CD4-positive, alpha-beta T cell treated with Interleukin-6 at 100 ng/mL for 8 hours (primary cell): ENCODE measurements around the gene C19orf81.

Experiments used
- DNase-seq: peaks from one replicate; pipeline ENCODE4 v3.0.0-alpha.2; 2020; ENCODE audit warnings: mixed read lengths, low spot score

Gene C19orf81

DNA sequence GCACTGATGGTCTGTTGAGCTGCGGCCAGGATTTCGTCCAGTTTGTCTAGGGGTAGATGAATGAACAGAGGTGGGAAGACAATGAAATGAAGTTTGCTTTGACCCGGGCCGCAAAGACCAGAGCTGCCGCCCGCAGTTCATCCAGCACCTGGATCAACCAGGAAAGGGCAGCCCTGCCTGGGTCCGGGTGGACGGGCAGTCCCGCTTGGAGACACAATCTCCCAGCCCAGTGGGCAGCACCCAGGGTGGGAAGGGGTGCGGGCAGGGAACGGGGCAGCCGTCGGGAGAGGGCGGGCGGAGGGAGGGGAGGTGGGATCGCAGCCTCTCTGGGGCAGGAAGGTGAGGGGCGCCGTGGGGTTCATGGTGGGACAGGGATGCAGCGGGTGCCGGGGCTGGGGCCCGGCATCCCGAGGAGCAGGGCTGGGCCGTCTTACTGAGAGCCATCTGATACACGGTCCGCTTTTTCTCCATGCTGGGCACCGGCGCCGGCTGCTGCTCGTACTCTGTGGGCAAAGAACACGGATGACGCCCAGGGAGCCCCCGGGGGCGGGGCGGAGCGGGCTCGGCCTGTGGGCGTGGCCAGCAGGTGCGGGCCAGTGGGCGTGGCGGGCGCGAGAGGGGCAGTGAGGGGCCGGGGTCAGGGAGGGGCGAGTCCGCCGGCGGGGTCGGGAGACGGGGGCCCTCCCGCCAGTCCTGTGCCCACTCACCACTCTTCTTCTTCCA, 37.2 kb downstream of the C19orf81 start:
- no peak for DNase-seq

GRCh38 chr19:50688766-50689165, 39.5 kb downstream of the C19orf81 start:
- DNase-seq, result no peak

- no peak for DNase-seq
Observed at GRCh38 chr19:50690439-50690838, 41.2 kb downstream of the C19orf81 start.

- DNase-seq, result no peak
Observed at GRCh38 chr19:50693064-50693975, 44.1 kb downstream of the C19orf81 start.

- no peak for DNase-seq
Observed at GRCh38 chr19:50694815-50695145, 45.5 kb downstream of the C19orf81 start.

DNA sequence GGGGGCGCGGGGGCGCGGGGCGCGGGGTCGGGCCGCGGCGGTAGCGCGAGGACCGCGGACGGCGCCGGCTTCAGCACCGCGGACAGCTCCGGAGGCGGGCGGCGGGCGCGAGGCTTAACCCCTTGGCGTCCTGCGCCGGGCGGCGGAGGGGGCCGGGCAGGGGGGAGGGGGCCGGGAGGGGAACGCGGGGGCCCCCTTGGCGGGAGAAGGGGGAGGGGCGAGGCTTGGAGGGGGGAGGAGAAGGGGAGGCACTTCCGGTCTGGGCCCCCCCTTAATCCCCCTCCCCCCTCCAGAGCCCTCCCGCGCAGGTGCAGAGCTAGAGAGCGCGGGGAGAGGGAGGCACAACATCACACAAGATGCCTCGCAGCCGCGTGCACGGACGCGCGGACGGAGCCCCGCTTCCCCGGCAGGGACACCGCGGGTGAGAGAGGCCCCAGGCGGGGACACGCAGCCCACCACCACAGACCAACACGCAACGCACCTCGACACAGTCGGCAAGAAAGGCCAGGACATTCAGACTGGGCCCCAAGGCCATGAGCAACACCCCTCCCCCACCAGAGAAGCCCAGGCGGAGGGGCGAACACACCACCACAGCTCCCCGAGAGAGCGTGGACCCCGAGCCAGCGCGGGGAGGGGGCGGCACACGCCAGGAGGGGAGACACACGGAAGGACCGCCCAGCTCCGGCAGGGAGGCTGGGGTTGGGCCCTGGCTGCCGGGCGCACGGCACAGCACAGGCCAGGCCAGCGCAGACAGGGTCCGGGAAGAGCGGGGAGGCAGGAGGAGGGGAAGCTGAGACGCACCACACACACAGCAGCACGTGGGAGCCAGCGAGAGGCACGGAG, 46.2 kb downstream of the C19orf81 start:
- DNase-seq, result no peak

- DNase-seq, result no peak
Observed at GRCh38 chr19:50696094-50696483, 46.8 kb downstream of the C19orf81 start.

DNA sequence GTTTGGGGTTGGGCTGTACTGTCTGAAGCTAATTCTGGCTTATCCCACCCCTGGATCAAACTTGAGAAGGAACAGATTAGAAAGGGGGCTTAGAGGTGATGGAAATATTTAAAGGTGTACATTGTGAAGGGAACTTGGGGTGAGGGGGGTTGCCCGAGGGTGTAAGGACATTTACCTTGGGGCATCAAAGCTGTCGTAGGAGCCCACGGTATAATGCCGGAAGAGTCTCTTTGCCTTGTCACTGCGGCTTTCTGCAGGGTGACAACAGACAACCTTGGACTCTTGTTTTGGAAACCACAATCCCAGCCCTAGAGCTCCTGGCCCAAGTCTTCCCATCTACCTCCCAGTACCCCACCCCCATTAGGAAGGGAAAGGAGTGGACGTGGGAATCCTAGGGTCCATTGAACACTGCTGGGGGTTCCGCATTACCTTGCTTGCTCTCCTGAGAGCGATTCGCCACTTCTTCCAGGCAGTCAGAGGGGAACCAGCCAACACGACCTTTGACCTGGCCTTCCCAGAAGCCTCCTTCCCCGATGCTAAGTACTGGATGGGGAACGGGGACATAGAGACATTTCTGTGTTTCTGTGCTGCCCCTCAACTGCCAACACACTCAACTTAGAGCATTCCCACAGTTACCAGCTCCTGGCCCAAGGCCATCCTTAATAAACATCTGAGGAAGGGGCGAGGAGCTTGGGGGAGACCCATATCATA, 48.3 kb downstream of the C19orf81 start:
- no peak for DNase-seq

DNA sequence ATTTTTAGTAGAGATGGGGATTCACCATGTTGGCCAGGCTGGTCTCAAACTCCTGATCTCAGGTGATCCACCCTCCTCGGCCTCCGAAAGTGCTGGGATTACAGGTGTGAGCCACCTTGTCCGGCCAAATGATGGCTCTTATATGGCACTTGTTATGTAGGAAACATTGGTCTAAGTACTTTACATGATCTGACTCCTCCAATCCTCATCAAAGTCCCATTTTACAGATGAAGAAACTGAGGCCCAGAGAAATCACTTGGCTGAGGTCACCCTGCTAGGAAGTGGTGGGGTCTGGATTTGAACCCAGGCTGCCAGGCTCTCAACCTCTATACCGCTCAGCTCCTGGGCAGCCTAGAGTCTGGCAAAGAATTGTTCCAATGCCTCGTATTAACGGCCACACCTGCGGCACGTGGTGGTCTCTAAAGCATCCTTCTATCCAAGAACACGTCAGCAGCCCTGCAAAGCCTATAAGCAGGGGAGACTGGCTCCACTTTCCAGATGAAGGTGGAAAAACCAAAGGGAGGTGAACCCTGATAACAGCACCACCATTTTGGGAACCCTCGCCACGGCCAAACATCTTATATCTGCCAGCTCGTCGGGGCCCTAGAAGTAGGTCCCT, 52.2 kb downstream of the C19orf81 start:
- no peak for DNase-seq

GRCh38 chr19:50702158-50702870, 53.1 kb downstream of the C19orf81 start:
- no peak for DNase-seq

- DNase-seq, result no peak
Observed at GRCh38 chr19:50702871-50703829, 53.9 kb downstream of the C19orf81 start.

DNA sequence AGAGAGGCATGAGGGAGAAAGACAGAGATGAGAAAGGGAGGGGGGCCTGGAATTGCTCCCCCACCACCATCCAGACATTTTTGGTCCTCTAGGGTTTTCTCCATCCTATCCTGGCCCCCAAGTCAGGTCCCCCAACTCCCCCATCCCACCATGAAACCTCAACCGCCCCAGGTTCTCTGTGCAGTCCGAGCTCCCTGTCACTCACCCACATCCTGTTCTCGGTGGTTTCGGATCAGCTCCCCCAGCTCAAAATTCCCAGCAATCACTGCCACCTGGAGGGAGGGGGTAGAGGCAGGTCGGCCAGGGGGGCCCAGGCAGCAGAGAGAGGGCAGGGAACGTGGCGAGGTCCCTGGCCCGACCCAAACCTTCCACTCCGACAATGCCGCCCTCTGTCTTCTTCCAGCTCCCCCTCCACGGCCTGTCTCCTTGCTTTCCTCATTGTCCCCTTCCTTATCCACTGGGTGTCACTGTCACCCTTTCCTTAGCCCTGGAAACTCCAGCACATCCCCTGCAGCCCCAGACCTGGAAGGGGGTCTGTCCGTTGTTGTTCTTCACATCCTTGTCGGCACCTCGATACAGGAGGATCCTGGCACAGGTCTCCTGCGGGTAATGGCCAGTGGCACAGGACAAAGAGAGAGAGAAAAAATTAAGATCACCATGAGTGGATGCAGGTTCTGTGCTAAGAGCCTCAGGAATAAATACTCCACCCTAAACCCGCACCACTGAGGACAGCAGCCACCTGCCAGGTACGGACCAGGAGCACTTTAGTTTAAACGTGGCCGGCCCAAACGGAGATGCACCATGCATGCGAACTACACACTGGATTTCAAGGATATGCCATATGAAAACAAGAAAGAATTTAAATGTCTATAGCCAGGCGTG, 54.9 kb downstream of the C19orf81 start:
- DNase-seq, result no peak

DNA sequence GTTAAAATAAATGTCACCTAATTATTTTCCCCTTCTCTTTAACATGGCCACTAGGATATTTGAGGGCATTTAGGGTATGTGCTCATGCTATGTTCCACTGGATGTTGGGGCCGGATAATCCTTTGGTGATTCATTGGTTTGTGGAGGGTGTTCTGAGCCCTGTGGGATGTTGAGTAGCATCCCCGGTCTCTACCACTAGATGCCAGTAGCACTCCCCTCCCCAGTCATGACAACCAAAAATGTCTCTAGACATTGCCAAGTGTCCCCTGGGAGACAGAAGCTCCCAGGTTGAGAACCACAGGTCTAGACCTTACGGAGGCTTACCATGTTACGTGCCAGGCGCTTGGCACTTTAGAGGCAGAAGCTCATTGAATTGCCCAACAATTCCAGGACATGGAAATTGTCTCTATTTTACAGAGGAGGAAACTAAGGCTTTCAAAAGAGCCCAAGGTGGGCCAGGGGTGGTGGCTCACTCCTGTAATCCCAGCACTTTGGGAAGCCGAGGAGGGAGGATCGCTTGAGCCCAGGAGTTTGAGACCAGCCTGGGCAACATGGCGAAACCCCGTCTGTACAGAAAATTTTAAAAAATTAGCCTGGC, 56.3 kb downstream of the C19orf81 start:
- DNase-seq, result no peak

DNA sequence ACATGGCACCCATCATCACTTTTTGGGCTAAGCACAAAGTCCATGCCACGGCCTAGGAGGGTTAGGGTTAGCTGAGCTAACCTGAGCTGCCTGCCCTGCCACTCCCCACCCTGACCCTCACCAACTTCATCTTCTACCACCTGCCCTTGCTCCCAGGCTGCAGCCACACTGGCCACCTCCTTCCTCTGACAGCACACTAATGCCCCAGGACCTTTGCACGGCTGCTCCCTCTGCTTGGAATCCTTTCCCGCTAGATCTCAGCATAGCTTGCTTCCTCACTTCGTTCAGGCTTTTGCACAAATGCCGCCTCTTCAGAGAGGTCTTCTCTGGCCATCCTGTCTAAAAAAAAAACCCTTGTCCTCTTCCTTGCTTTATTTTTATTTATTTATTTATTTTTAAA, 57.1 kb downstream of the C19orf81 start:
- DNase-seq, result no peak

DNA sequence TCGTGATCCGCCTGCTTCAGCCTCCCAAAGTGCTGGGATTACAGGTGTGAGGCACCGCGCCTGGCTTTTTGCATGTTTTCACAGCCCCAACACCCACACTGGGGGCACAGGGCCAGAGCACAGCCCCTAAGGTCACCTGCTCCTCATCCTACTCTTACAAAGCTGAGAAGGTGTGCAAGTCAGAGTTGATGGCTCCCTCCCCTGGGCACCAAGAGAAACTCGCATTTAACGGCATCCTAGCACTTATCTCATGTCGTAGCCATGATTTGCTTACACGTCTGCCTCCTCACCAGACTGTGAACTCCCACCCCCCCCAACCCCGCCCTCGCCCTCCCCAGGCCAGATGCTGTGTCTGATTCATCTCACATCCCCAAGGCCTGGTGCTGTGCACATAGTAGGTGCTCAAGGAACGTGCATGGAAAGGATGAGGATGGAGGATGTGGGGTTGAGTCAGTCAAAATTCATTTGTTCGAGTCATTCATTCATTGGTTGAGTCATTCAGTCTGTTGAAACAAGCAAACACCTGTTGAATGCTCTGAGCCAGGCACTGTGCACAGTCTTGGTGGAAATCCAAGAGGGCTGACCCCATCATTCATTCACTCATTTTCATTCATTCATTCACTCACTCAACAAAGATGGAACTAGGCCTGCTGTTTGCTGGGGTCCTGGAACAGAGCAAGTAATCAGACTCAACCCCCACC, 59.1 kb downstream of the C19orf81 start:
- no peak for DNase-seq
